Ovary (tissue), 3 donors: ENCODE results near the gene ACER3.

Experiments used
- POLR2A ChIP-seq: fragments of 450-650 bp; IDR thresholded peaks from one replicate; pipeline ENCODE4 v1.6.1; 2017; ENCODE audit warnings: antibody characterized with exemption, mild to moderate bottlenecking, moderate library complexity
- TF ChIP-seq, protein P1 (sequence below), 3 donors: fragments of 450-650 bp in 2 of 3; fragments of 200-600 bp in 1 of 3; IDR thresholded peaks; one replicate each; pipeline versions ENCODE4 v1.5.1 to v1.8.0; 2016 to 2022; ENCODE audit warnings: antibody characterized with exemption in 3 of 3, mild to moderate bottlenecking in 1 of 3
- donor health status: DM: no; HTN: no; CAD: no.

DNA sequence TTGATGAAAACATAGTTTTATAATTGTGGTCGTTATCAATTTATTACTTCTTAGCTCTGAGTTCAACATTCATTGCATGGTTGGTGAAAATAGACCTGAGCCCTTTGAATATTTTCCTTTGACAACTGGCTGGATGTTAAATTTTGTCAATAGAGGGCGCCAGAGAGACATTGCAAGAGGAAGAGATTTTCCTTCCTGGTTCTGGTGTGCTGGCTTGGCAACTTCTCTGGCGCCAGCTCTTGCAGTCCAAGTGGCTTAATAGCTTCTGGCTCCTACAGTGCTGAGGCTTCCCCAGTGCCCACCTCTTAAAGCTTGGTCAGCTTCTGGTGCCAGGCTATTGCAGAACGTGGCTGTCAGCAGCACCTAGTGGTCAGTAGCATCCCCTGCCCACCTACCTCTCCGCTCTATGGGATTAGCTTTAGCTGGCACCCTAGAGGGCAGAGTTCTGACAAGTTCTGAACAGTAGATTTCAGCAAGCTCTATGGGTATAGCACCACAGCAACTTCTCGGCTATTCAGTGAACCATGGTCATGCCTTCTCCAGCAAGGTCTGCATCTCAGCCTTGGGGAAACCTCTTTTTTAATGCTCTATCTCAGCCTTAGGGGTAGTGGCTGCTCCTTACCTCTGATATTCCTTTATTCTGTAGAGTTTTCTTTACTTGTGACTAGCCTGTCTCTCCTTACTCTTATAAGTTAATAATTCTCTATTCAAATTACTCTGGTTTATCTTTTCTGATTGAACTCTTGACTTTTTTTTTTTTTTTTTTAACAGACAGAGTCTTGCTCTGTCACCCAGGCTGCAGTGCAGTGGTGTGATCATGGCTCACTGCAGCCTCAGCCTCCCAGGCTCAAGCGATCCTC is 59.4 kb downstream of the ACER3 start:
- TF ChIP-seq, protein P1, sequence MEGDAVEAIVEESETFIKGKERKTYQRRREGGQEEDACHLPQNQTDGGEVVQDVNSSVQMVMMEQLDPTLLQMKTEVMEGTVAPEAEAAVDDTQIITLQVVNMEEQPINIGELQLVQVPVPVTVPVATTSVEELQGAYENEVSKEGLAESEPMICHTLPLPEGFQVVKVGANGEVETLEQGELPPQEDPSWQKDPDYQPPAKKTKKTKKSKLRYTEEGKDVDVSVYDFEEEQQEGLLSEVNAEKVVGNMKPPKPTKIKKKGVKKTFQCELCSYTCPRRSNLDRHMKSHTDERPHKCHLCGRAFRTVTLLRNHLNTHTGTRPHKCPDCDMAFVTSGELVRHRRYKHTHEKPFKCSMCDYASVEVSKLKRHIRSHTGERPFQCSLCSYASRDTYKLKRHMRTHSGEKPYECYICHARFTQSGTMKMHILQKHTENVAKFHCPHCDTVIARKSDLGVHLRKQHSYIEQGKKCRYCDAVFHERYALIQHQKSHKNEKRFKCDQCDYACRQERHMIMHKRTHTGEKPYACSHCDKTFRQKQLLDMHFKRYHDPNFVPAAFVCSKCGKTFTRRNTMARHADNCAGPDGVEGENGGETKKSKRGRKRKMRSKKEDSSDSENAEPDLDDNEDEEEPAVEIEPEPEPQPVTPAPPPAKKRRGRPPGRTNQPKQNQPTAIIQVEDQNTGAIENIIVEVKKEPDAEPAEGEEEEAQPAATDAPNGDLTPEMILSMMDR (IDR thresholded peaks at IDR 0.05), result peak; percentile 58 to 76 (median 70)
- TF ChIP-seq POLR2A, result no peak
